K562 (cell line): Measurements from ENCODE around the gene CDC27. TPM values are rescaled to one million over a fixed set of nuclear protein-coding genes. Genes with fewer than 3 reads are reported as not detected.
A peak's percentile ranks its signal among the peaks of the same experiment; 100 is the strongest.

ENCODE experiments used
- ATAC-seq: fragments of 200-7000 bp; cut with Tn5 transposase; 3 replicates; pipeline ENCODE4 v1.9.1; 2020; ENCODE audit warnings: moderate library complexity
- BruUV-seq: library from RNA; stranded (reverse); fragments of 400-500 nt; replicated peaks from 2 replicates; lab custom pipeline; 2021; lab: Mats Ljungman, UMichigan
- CTCF ChIA-PET: fragments of 300-600 bp; formaldehyde crosslinking; extraction: SDS; loops from one replicate; lab custom pipeline; 2021; ENCODE audit warnings: low intra/inter-chr PET ratio; lab: Yijun Ruan, JAX
- POLR2A ChIA-PET: fragments of 300-600, 350-650 bp; sonication (Branson Sonifier 250); formaldehyde crosslinking; extraction: SDS; loops from one replicate; lab custom pipeline; 2021; ENCODE audit warnings: antibody characterized with exemption, inconsistent platforms; lab: Yijun Ruan, JAX
- DNase-seq, 4 experiments: peaks; one replicate each; pipeline versions ENCODE4 v3.0.0 to v3.0.0-alpha.2; 2011 to 2018; ENCODE audit warnings: low spot score in 3 of 4, mixed read lengths in 3 of 4; ENCODE audit errors: extremely low read depth in 1 of 4
- FAIRE-seq: peaks from 2 replicates; lab custom pipeline; 2011; peaks lifted over from hg19 to GRCh38; lab: Jason Lieb, UNC
- H2AFZ ChIP-seq: 2 replicates; pipeline ENCODE4 v1.6.0; 2011; ENCODE audit warnings: low read depth, low read length, control low read depth, inconsistent platforms
- H3K27ac ChIP-seq: fragments of 200-600 bp; 3 replicates; pipeline ENCODE4 v1.8.0; 2011; ENCODE audit warnings: low read depth, mild to moderate bottlenecking, control low read depth, inconsistent platforms, low read length, moderate library complexity, mixed read lengths; ENCODE audit errors: extremely low read depth
- H3K27me3 ChIP-seq, 2 experiments: fragments of 300-600 bp in 1 of 2; 2 replicates in 1 of 2; 3 replicates in 1 of 2; pipeline versions ENCODE4 v1.6.0 to v1.8.0; 2011; ENCODE audit warnings: inconsistent platforms in 2 of 2, low read length in 2 of 2, mild to moderate bottlenecking in 1 of 2, mixed read lengths in 1 of 2, moderate library complexity in 1 of 2; ENCODE audit not compliant: control insufficient read depth in 2 of 2, insufficient read depth in 2 of 2
- H3K36me3 ChIP-seq: fragments of 300-600 bp; 3 replicates; pipeline ENCODE4 v1.8.0; 2011; ENCODE audit warnings: mild to moderate bottlenecking, low read length, inconsistent platforms; ENCODE audit not compliant: control insufficient read depth, insufficient read depth
- H3K4me1 ChIP-seq, 2 experiments: fragments of 200-600 bp in 1 of 2; replicated peaks in 1 of 2; 2 replicates in 1 of 2; 3 replicates in 1 of 2; pipeline versions ENCODE4 v1.5.1 to v1.8.0; 2011; ENCODE audit warnings: inconsistent platforms in 2 of 2, low read length in 2 of 2, mild to moderate bottlenecking in 1 of 2, mixed read lengths in 1 of 2, moderate library complexity in 1 of 2; ENCODE audit not compliant: control insufficient read depth in 2 of 2, insufficient read depth in 2 of 2
- H3K4me2 ChIP-seq: 2 replicates; pipeline ENCODE4 v1.6.1; 2011; ENCODE audit warnings: low read length, control low read depth, inconsistent platforms, mixed read lengths; ENCODE audit not compliant: insufficient read depth
- H3K4me3 ChIP-seq: fragments of 200-600 bp; sonication (generic), shearing (Covaris generic); 2 replicates; pipeline ENCODE4 v1.5.1; 2016; ENCODE audit warnings: control low read depth, inconsistent platforms
- H3K79me2 ChIP-seq: fragments of 200-600 bp; 3 replicates; pipeline ENCODE4 v1.8.0; 2011; ENCODE audit warnings: low read length, inconsistent platforms; ENCODE audit not compliant: control insufficient read depth, insufficient read depth
- H3K9ac ChIP-seq, 2 experiments: 2 replicates each; pipeline versions ENCODE4 v1.6.0 to v1.6.1; 2011; ENCODE audit warnings: low read depth in 2 of 2, low read length in 2 of 2, control low read depth in 1 of 2, inconsistent platforms in 1 of 2, mild to moderate bottlenecking in 1 of 2, mixed read lengths in 1 of 2; ENCODE audit not compliant: insufficient read depth in 1 of 2
- H3K9me1 ChIP-seq: one replicate; pipeline ENCODE4 v1.6.0; 2011; ENCODE audit warnings: inconsistent platforms, mild to moderate bottlenecking, low read length, moderate library complexity; ENCODE audit not compliant: control insufficient read depth, insufficient read depth
- H3K9me3 ChIP-seq: replicated peaks from 2 replicates; pipeline ENCODE4 v1.5.1; 2011; ENCODE audit warnings: low read depth, low read length, inconsistent platforms; ENCODE audit not compliant: control insufficient read depth, insufficient read depth
- H4K20me1 ChIP-seq: replicated peaks from 2 replicates; pipeline ENCODE4 v1.6.1; 2011; ENCODE audit warnings: low read length, inconsistent platforms, mixed read lengths; ENCODE audit not compliant: control insufficient read depth, insufficient read depth
- ADNP ChIP-seq: fragments of 200-800 bp; sonication (Bioruptor generic); IDR thresholded peaks from 2 replicates; pipeline ENCODE4 v1.6.1; 2016; ENCODE audit warnings: missing genetic modification characterization, missing compliant biosample characterization
- ATF2 ChIP-seq: sonication (generic); formaldehyde crosslinking; IDR thresholded peaks from 2 replicates; pipeline ENCODE4 v1.8.1; 2022; ENCODE audit warnings: missing genetic modification reagents
- BCOR ChIP-seq: fragments of 450-650 bp; IDR thresholded peaks from 2 replicates; pipeline ENCODE4 v1.6.1; 2016
- CBX1 ChIP-seq: sonication (generic); IDR thresholded peaks from 2 replicates; pipeline ENCODE4 v1.6.1; 2016; ENCODE audit warnings: antibody characterized with exemption, low read depth, mild to moderate bottlenecking
- CBX3 ChIP-seq, 2 experiments: IDR thresholded peaks; 1 replicate in 1 of 2; 2 replicates in 1 of 2; pipeline ENCODE4 v1.6.1; 2012; ENCODE audit warnings: inconsistent platforms in 2 of 2, low read length in 2 of 2, borderline replicate concordance in 1 of 2, control low read depth in 1 of 2
- E2F4 ChIP-seq: sonication (generic); formaldehyde crosslinking; IDR thresholded peaks from 2 replicates; pipeline ENCODE4 v1.8.0; 2022; ENCODE audit warnings: mild to moderate bottlenecking, low read depth, missing genetic modification reagents
- FOXP4 ChIP-seq: sonication (generic); formaldehyde crosslinking; IDR thresholded peaks from 2 replicates; pipeline ENCODE4 v1.8.0; 2022; ENCODE audit warnings: mild to moderate bottlenecking, missing genetic modification reagents, borderline replicate concordance
- HDAC2 ChIP-seq: fragments of 450-650 bp; IDR thresholded peaks from 2 replicates; pipeline ENCODE4 v1.6.1; 2016; ENCODE audit warnings: mild to moderate bottlenecking
- HMGN3 ChIP-seq: IDR thresholded peaks from 2 replicates; pipeline ENCODE4 v1.6.1; 2011; ENCODE audit warnings: borderline replicate concordance, low read depth, mild to moderate bottlenecking, mixed read lengths, low read length; ENCODE audit not compliant: insufficient read length; ENCODE audit errors: extremely low read depth
- KDM1A ChIP-seq, 2 experiments: fragments of 450-650 bp; IDR thresholded peaks; 2 replicates each; pipeline ENCODE4 v1.6.1; 2016; ENCODE audit warnings: mild to moderate bottlenecking in 2 of 2
- NFRKB ChIP-seq: fragments of 450-650 bp; IDR thresholded peaks from 2 replicates; pipeline ENCODE4 v1.6.1; 2016; ENCODE audit warnings: low read depth
- RBM25 ChIP-seq: fragments of 200-400 bp; formaldehyde crosslinking; IDR thresholded peaks from 2 replicates; pipeline ENCODE4 v1.6.1; 2018; ENCODE audit warnings: low read length, low read depth, moderate library complexity; ENCODE audit not compliant: severe bottlenecking
- whole genome bisulfite sequencing: fragments of 100-300 bp; shearing (Covaris generic); methylation state at CpG from one replicate; pipeline ENCODE4 v1.1.6; 2016; ENCODE audit warnings: low coverage, mixed read lengths; ENCODE audit not compliant: insufficient coverage; ENCODE audit errors: missing lambda C conversion rate; 5-methylcytosine and 5-hydroxymethylcytosine counted together
- in situ Hi-C: fragments of 300-500 bp; cut with MboI; formaldehyde crosslinking; loops from 4 replicates; pipeline ENCODE4 v1.15.0; 2018; ENCODE audit warnings: inconsistent platforms, mixed read lengths
- intact Hi-C: fragments of 100-400 bp; cut with micrococcal nuclease; formaldehyde crosslinking; loops from 2 replicates; pipeline ENCODE4 v1.14.2; 2022
- polyA plus RNA-seq, 8 experiments: library from polyadenylated mRNA; depleted of rRNA in 4 of 8; stranded (reverse) in 5 of 8; unstranded in 3 of 8; fragments of >200 nt; fragmentation: Nextera tagmentation in 2 of 8; fragmentation: Illumina TruSeq in 1 of 8; extraction: Ambion mirVana in 2 of 8; extraction: Trizol in 1 of 8; gene quantifications; 2 replicates each; pipeline versions ENCODE4 v1.2.1 to v1.2.3, GENCODE V29; 2011 to 2014; ENCODE audit warnings: inconsistent platforms in 1 of 8, missing spikeins in 1 of 8
- total RNA-seq, 7 experiments: library from RNA; depleted of rRNA in 6 of 7; stranded (reverse); fragments of >200 nt in 6 of 7; fragmentation: Illumina TruSeq in 2 of 7; extraction: Trizol in 2 of 7; gene quantifications; 2 replicates each; pipeline versions ENCODE4 v1.2.1 to v1.2.3, GENCODE V29; 2011 to 2021; ENCODE audit warnings: low replicate concordance in 1 of 7

The CDC27 gene
- total and polyA plus RNA-seq, 9 of the 15 experiments (the other 6 are each of a cell fraction or from before 2014, with no cell fraction given), result 28.6 to 155 (median 94.1) TPM

- TF ChIP-seq ATF2 (no peak), E2F4 (CRISPR knock-in tag) (no peak), HMGN3 (no peak)
Measured at GRCh38 chr17:47235923-47236322, 46.8 kb upstream of the CDC27 start (continued).

- H4K20me1 ChIP-seq, result no peaks in the 10 kb centered on the region
- no peak for TF ChIP-seq NFRKB
- 0 out of 2 replicates have a peak, but pooled peaks have one; percentile 42 for TF ChIP-seq HDAC2
- TF ChIP-seq KDM1A (IDR thresholded peaks at IDR 0.05), result peak; percentile 67 to 77
- TF ChIP-seq FOXP4 (CRISPR knock-in tag), result no peak
- peak; percentile 86 for TF ChIP-seq ADNP (tag)
- peak; percentile 90 for TF ChIP-seq RBM25
- peak; percentile 95 for TF ChIP-seq BCOR
- TF ChIP-seq CBX1, result 0 out of 2 replicates have a peak, but pooled peaks have one; percentile 36
- peak in 1 of 2 experiments; percentile 68; a peak in 2 of 3 replicates for TF ChIP-seq CBX3 (IDR thresholded peaks at IDR 0.05; ENCODE audit: borderline replicate concordance in 1 of 2, low read length in 2 of 2)
- ATAC-seq, result no peak
- H3K4me2 ChIP-seq, result no peak overlapping the region
- CTCF ChIA-PET, result no interaction called here
- H3K9me1 ChIP-seq, result peaks cover 4% of the 10 kb centered on the region
- intact Hi-C loops (no loop called here), in situ Hi-C loops (no loop called here)
- H3K9me3 ChIP-seq, result no peaks in the 10 kb centered on the region; the same call in 1 of the 2 replicates
- no TSS peak for BruUV-seq
- H3K27me3 ChIP-seq, result no peaks in the 10 kb centered on the region
- 83% methylated on average over 3 of the region's 3 CpGs for WGBS
- H3K79me2 ChIP-seq, result no peaks in the 10 kb centered on the region
- no peak overlapping the region for H3K9ac ChIP-seq
- POLR2A ChIA-PET, result no interaction called here
- DNase-seq, result no peak
- no peak overlapping the region for H3K27ac ChIP-seq
- H3K36me3 ChIP-seq, result no peaks in the 10 kb centered on the region
- no peak for FAIRE-seq
- no peak overlapping the region for H3K4me3 ChIP-seq
- no peak overlapping the region for H2AFZ ChIP-seq
- H3K4me1 ChIP-seq, result peaks cover 22 to 26% of the 10 kb centered on the region in 2 experiments
Measured at GRCh38 chr17:47235506-47235905, 46.4 kb upstream of the CDC27 start.
